CD4-positive, alpha-beta T cell treated with Interleukin-17A for 4 hours (primary cell): Measurements from ENCODE around the gene CTNNA2.

Experiments
- DNase-seq: peaks from one replicate; pipeline ENCODE4 v3.0.0-alpha.2; 2020; ENCODE audit warnings: mixed read lengths

Gene CTNNA2

GRCh38 chr2:80348953-80349352 lies 836.1 kb downstream of the CTNNA2 start:
- DNase-seq = no peak

- no peak for DNase-seq
Observed at GRCh38 chr2:80351231-80351630, 838.4 kb downstream of the CTNNA2 start.

- no peak for DNase-seq
Observed at GRCh38 chr2:80354858-80355257, 842.0 kb downstream of the CTNNA2 start.

- no peak for DNase-seq
Observed at GRCh38 chr2:80361904-80362303, 849.1 kb downstream of the CTNNA2 start.

- no peak for DNase-seq
Observed at GRCh38 chr2:80363330-80363729, 850.5 kb downstream of the CTNNA2 start.

GRCh38 chr2:80363791-80364349 lies 851.0 kb downstream of the CTNNA2 start:
- no peak for DNase-seq

- no peak for DNase-seq
Observed at GRCh38 chr2:80364524-80365212, 851.8 kb downstream of the CTNNA2 start.

- DNase-seq = no peak
Observed at GRCh38 chr2:80365762-80366161, 852.9 kb downstream of the CTNNA2 start.

GRCh38 chr2:80370375-80371009 lies 857.6 kb downstream of the CTNNA2 start:
- no peak for DNase-seq

- no peak for DNase-seq
Observed at GRCh38 chr2:80374105-80374504, 861.3 kb downstream of the CTNNA2 start.

- no peak for DNase-seq
Observed at GRCh38 chr2:80377071-80377470, 864.2 kb downstream of the CTNNA2 start.

- DNase-seq = no peak
Observed at GRCh38 chr2:80380736-80381135, 867.9 kb downstream of the CTNNA2 start.

- no peak for DNase-seq
Observed at GRCh38 chr2:80381666-80382065, 868.8 kb downstream of the CTNNA2 start.

GRCh38 chr2:80392441-80392840 lies 879.6 kb downstream of the CTNNA2 start:
- DNase-seq = no peak

- no peak for DNase-seq
Observed at GRCh38 chr2:80393991-80394390, 881.1 kb downstream of the CTNNA2 start.

GRCh38 chr2:80395251-80395650 lies 882.4 kb downstream of the CTNNA2 start:
- DNase-seq = no peak

GRCh38 chr2:80396276-80396675 lies 883.4 kb downstream of the CTNNA2 start:
- no peak for DNase-seq

GRCh38 chr2:80403081-80403480 lies 890.2 kb downstream of the CTNNA2 start:
- DNase-seq = no peak

- DNase-seq = no peak
Observed at GRCh38 chr2:80407377-80407776, 894.5 kb downstream of the CTNNA2 start.

GRCh38 chr2:80410346-80410745 lies 897.5 kb downstream of the CTNNA2 start:
- DNase-seq = no peak

GRCh38 chr2:80413136-80413535 lies 900.3 kb downstream of the CTNNA2 start:
- DNase-seq = no peak

- DNase-seq = no peak
Observed at GRCh38 chr2:80417737-80418136, 904.9 kb downstream of the CTNNA2 start.

- no peak for DNase-seq
Observed at GRCh38 chr2:80420530-80421208, 907.8 kb downstream of the CTNNA2 start.

GRCh38 chr2:80429251-80429650 lies 916.4 kb downstream of the CTNNA2 start:
- no peak for DNase-seq
